IMR-90 (cell line): ENCODE measurements around the gene TNS2. TPM values are rescaled to one million over a fixed set of nuclear protein-coding genes. Genes with fewer than 3 reads are reported as not detected.

Source experiments
- ATAC-seq: fragments of 200-7000 bp; cut with Tn5 transposase; 2 replicates; pipeline ENCODE4 v1.9.1; 2020; ENCODE audit warnings: low read depth, mild to moderate bottlenecking, moderate library complexity
- BruUV-seq: library from RNA; stranded (reverse); fragments of 400-500 nt; replicated peaks from 2 replicates; lab custom pipeline; 2021; lab: Mats Ljungman, UMichigan
- CTCF ChIA-PET: fragments of 300-600 bp; formaldehyde crosslinking; extraction: SDS; loops from one replicate; lab custom pipeline; 2021; ENCODE audit warnings: antibody characterized with exemption; lab: Yijun Ruan, JAX
- POLR2A ChIA-PET: fragments of 300-600 bp; sonication (Branson Sonifier 250); formaldehyde crosslinking; loops from one replicate; lab custom pipeline; 2022; ENCODE audit warnings: antibody characterized with exemption; ENCODE audit not compliant: unreplicated experiment; lab: Charles Lee
- DNase-seq: peaks from one replicate; pipeline ENCODE4 v3.0.0; 2013
- H2AFZ ChIP-seq: replicated peaks from 2 replicates; pipeline ENCODE3; 2013; ENCODE audit warnings: low read length, mild to moderate bottlenecking; ENCODE audit not compliant: poor library complexity
- H2AK5ac ChIP-seq: 2 replicates; pipeline ENCODE4 v1.6.1; 2013; ENCODE audit warnings: low read depth, low read length, inconsistent platforms
- H2AK9ac ChIP-seq: replicated peaks from 2 replicates; pipeline ENCODE3; 2013; ENCODE audit warnings: mild to moderate bottlenecking, low read depth, low read length, moderate library complexity; ENCODE audit not compliant: poor library complexity
- H2BK120ac ChIP-seq: 2 replicates; pipeline ENCODE4 v1.6.1; 2013; ENCODE audit warnings: low read depth, low read length, inconsistent platforms
- H2BK15ac ChIP-seq: 3 replicates; pipeline ENCODE4 v1.6.1; 2013; ENCODE audit warnings: low read depth, low read length, inconsistent platforms
- H2BK20ac ChIP-seq: 2 replicates; pipeline ENCODE4 v1.6.1; 2013; ENCODE audit warnings: low read depth, mild to moderate bottlenecking, inconsistent platforms, low read length, moderate library complexity
- H2BK5ac ChIP-seq: 2 replicates; pipeline ENCODE4 v1.6.1; 2013; ENCODE audit warnings: mild to moderate bottlenecking, low read depth, low read length, inconsistent platforms; ENCODE audit not compliant: poor library complexity, severe bottlenecking
- H3K14ac ChIP-seq: replicated peaks from 2 replicates; pipeline ENCODE4 v1.6.1; 2013; ENCODE audit warnings: low read depth, low read length, inconsistent platforms
- H3K18ac ChIP-seq: 2 replicates; pipeline ENCODE4 v1.6.1; 2013; ENCODE audit warnings: low read depth, low read length, control low read depth
- H3K23ac ChIP-seq: 2 replicates; pipeline ENCODE4 v1.6.1; 2013; ENCODE audit warnings: low read depth, low read length, inconsistent platforms
- H3K27ac ChIP-seq: 2 replicates; pipeline ENCODE4 v1.5.1; 2013; ENCODE audit warnings: mild to moderate bottlenecking, control low read depth, low read length; ENCODE audit not compliant: insufficient read depth
- H3K27me3 ChIP-seq: 2 replicates; pipeline ENCODE4 v1.6.1; 2013; ENCODE audit warnings: low read length; ENCODE audit not compliant: control insufficient read depth, insufficient read depth
- H3K36me3 ChIP-seq: 2 replicates; pipeline ENCODE4 v1.6.1; 2013; ENCODE audit warnings: low read length, mixed read lengths; ENCODE audit not compliant: control insufficient read depth, insufficient read depth
- H3K4ac ChIP-seq: 2 replicates; pipeline ENCODE4 v1.6.1; 2013; ENCODE audit warnings: low read depth, low read length, inconsistent platforms
- H3K4me1 ChIP-seq: 2 replicates; pipeline ENCODE4 v1.6.1; 2013; ENCODE audit warnings: low read length, mixed read lengths; ENCODE audit not compliant: control insufficient read depth, insufficient read depth
- H3K4me2 ChIP-seq: 2 replicates; pipeline ENCODE4 v1.6.1; 2013; ENCODE audit warnings: low read depth, mild to moderate bottlenecking, control low read depth, low read length, moderate library complexity
- H3K4me3 ChIP-seq: 2 replicates; pipeline ENCODE4 v1.5.1; 2013; ENCODE audit warnings: low read depth, mild to moderate bottlenecking, control low read depth, low read length, moderate library complexity; ENCODE audit not compliant: insufficient read depth
- H3K56ac ChIP-seq: 2 replicates; pipeline ENCODE4 v1.6.1; 2013; ENCODE audit warnings: low read length, inconsistent platforms; ENCODE audit not compliant: insufficient read depth; ENCODE audit errors: extremely low read depth
- H3K79me1 ChIP-seq, 2 experiments: 2 replicates each; pipeline ENCODE4 v1.6.1; 2013; ENCODE audit warnings: low read length in 2 of 2, inconsistent platforms in 1 of 2, low read depth in 1 of 2
- H3K9ac ChIP-seq: 2 replicates; pipeline ENCODE4 v1.6.1; 2013; ENCODE audit warnings: low read depth, low read length, control low read depth
- H3K9me1 ChIP-seq: 2 replicates; pipeline ENCODE4 v1.6.1; 2013; ENCODE audit warnings: low read length, inconsistent platforms; ENCODE audit not compliant: insufficient read depth
- H3K9me3 ChIP-seq: 2 replicates; pipeline ENCODE4 v1.6.1; 2013; ENCODE audit warnings: low read length; ENCODE audit not compliant: control insufficient read depth, insufficient read depth
- H4K20me1 ChIP-seq: 2 replicates; pipeline ENCODE4 v1.6.1; 2013; ENCODE audit warnings: low read length, inconsistent platforms; ENCODE audit not compliant: insufficient read depth
- H4K5ac ChIP-seq: 2 replicates; pipeline ENCODE4 v1.6.1; 2013; ENCODE audit warnings: mild to moderate bottlenecking, low read depth, low read length, control low read depth
- H4K8ac ChIP-seq, 2 experiments: 2 replicates each; pipeline ENCODE4 v1.6.1; 2013; ENCODE audit warnings: low read depth in 2 of 2, low read length in 2 of 2, control low read depth in 1 of 2, inconsistent platforms in 1 of 2
- H4K91ac ChIP-seq: 2 replicates; pipeline ENCODE4 v1.6.1; 2013; ENCODE audit warnings: low read depth, low read length, inconsistent platforms; ENCODE audit not compliant: insufficient read depth
- NFE2L2 ChIP-seq: fragments of 150-350 bp; IDR thresholded peaks from 2 replicates; pipeline ENCODE4 v1.6.1; 2016; ENCODE audit warnings: low read depth, mild to moderate bottlenecking, low read length
- SMC3 ChIP-seq: fragments of 150-350 bp; IDR thresholded peaks from 2 replicates; pipeline ENCODE4 v1.6.1; 2016; ENCODE audit warnings: low read depth, mild to moderate bottlenecking, antibody characterized with exemption, low read length, moderate library complexity
- WGBS, 2 experiments: methylation state at CpG; one replicate each; pipeline versions ENCODE4 v1.1.5 to v1.1.7; 2013; ENCODE audit warnings: missing lambda C conversion rate in 2 of 2; ENCODE audit not compliant: insufficient read length in 1 of 2; ENCODE audit errors: extremely low coverage in 2 of 2; 5-methylcytosine and 5-hydroxymethylcytosine counted together
- dilution Hi-C: fragments of 300-500 bp; cut with HindIII; formaldehyde crosslinking; loops from one replicate; pipeline ENCODE4 v1.14.3; 2018; ENCODE audit warnings: low sequenced_read_pairs; ENCODE audit not compliant: unreplicated experiment
- in situ Hi-C: fragments of 300-500 bp; cut with MboI; formaldehyde crosslinking; loops from 3 replicates; pipeline ENCODE4 v1.14.3; 2019; ENCODE audit warnings: low sequenced_read_pairs, inconsistent platforms, mixed read lengths
- intact Hi-C: fragments of 100-400 bp; cut with micrococcal nuclease; formaldehyde crosslinking; loops from 2 replicates; pipeline ENCODE4 v1.10.0; 2022
- polyA plus RNA-seq, 3 experiments: library from polyadenylated mRNA; depleted of rRNA; stranded (reverse); fragments of >200 nt; gene quantifications; 2 replicates each; pipeline ENCODE4 v1.2.3, GENCODE V29; 2012; ENCODE audit warnings: low replicate concordance in 1 of 3
- total RNA-seq: library from RNA; depleted of rRNA; stranded (reverse); fragments of >200 nt; gene quantifications from 2 replicates; pipeline ENCODE4 v1.2.3, GENCODE V29; 2012

TNS2 gene
- total and polyA plus RNA-seq, 2 of the 4 experiments (the other 2 are of a cell fraction) = 10.4 to 67.2 TPM

DNA sequence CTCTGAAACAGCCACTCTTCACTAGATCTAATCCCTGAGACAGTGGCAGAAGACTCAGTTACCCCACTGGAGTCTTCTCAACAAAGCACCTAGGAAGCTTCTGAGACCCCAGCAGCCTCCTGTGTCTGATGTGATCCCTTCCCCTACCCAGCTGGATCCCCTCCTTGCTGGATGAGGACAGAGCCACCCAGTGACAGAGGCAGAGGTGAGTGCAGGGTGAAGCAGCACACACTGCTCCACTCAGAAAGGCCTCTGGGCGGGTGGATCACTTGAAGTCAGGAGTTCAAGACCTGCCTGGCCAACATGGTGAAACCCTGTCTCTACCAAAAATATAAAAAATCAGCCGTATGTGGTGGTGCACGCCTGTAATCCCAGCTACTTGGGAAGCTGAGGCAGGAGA lies 26.6 kb downstream of the TNS2 start:
- H3K56ac ChIP-seq = no peak overlapping the region
- DNase-seq = no peak
- H3K18ac ChIP-seq = no peak overlapping the region
- in situ Hi-C loops (no loop called here), intact Hi-C loops (no loop called here), dilution Hi-C loops (no loop called here)
- H2AFZ ChIP-seq = no peak overlapping the region
- no peak overlapping the region for H2BK5ac ChIP-seq
- 92% methylated on average over 2 of the region's 3 CpGs; no CpG with 5 or more reads in 1 of the 2 experiments for WGBS, 2 experiments
- H3K9ac ChIP-seq = no peak overlapping the region
- H3K27ac ChIP-seq = no peak overlapping the region
- no peak overlapping the region for H3K4me2 ChIP-seq
- no peak overlapping the region for H2BK120ac ChIP-seq
- CTCF ChIA-PET = interaction anchor here (0.8 to 1.8 kb wide), 2 partner anchors 11 to 17 kb away, joined by 4 to 5 read pairs; no protein-coding TSS in a partner anchor
- POLR2A ChIA-PET = no interaction called here
- no peak for ATAC-seq
- peaks cover 19% of the 10 kb centered on the region for H3K4me1 ChIP-seq
- no peak overlapping the region for H3K23ac ChIP-seq
- TF ChIP-seq SMC3 = no peak
- no peak for TF ChIP-seq NFE2L2
- no peak overlapping the region for H4K8ac ChIP-seq
- H3K9me3 ChIP-seq = no peaks in the 10 kb centered on the region
- H3K9me1 ChIP-seq = peaks cover 14% of the 10 kb centered on the region
- H3K27me3 ChIP-seq = no peaks in the 10 kb centered on the region
- BruUV-seq = no TSS peak
- H2BK15ac ChIP-seq = no peak overlapping the region
- no peak overlapping the region for H2AK9ac ChIP-seq
- peaks cover 27 to 57% of the 10 kb centered on the region in 2 experiments for H3K79me1 ChIP-seq
- no peak overlapping the region for H3K4me3 ChIP-seq
- H2AK5ac ChIP-seq = no peak overlapping the region
- H3K14ac ChIP-seq = no peak overlapping the region
- H4K5ac ChIP-seq = no peak overlapping the region
- H3K4ac ChIP-seq = no peak overlapping the region
- H4K20me1 ChIP-seq = no peaks in the 10 kb centered on the region
- H2BK20ac ChIP-seq = no peak overlapping the region
- H3K36me3 ChIP-seq = peaks cover 29% of the 10 kb centered on the region
- H4K91ac ChIP-seq = no peak overlapping the region
